GM18951 (cell line): ENCODE data around the gene NFATC4.

ENCODE experiments used
- POLR2A ChIP-seq: IDR thresholded peaks from 4 replicates; pipeline ENCODE4 v1.6.1; 2011; ENCODE audit warnings: mild to moderate bottlenecking; ENCODE audit not compliant: insufficient read length, insufficient read depth; ENCODE audit errors: extremely low read depth
- in situ Hi-C: fragments of 300-500 bp; cut with MboI; formaldehyde crosslinking; loops from one replicate; pipeline ENCODE4 v1.12.0; 2022; ENCODE audit warnings: low sequenced_read_pairs, mixed read lengths, inconsistent platforms; ENCODE audit not compliant: unreplicated experiment

Gene NFATC4

GRCh38 chr14:24389226-24389848 is 21.4 kb downstream of the NFATC4 start:
- in situ Hi-C loops = no loop called here
- TF ChIP-seq POLR2A = no peak

GRCh38 chr14:24390701-24391468 is 22.9 kb downstream of the NFATC4 start:
- TF ChIP-seq POLR2A = no peak
- in situ Hi-C loops = no loop called here

- in situ Hi-C loops = no loop called here
- TF ChIP-seq POLR2A = no peak
Measured at GRCh38 chr14:24392325-24393091, 24.5 kb downstream of the NFATC4 start.

GRCh38 chr14:24394275-24394674 is 26.3 kb downstream of the NFATC4 start:
- in situ Hi-C loops = no loop called here
- TF ChIP-seq POLR2A = no peak

GRCh38 chr14:24395609-24396582 is 27.9 kb downstream of the NFATC4 start:
- in situ Hi-C loops = no loop called here
- TF ChIP-seq POLR2A = no peak

GRCh38 chr14:24397639-24398292 is 29.8 kb downstream of the NFATC4 start:
- no peak for TF ChIP-seq POLR2A
- in situ Hi-C loops = no loop called here

- in situ Hi-C loops = no loop called here
- TF ChIP-seq POLR2A = no peak
Measured at GRCh38 chr14:24398293-24398652, 30.3 kb downstream of the NFATC4 start.

- no peak for TF ChIP-seq POLR2A
- in situ Hi-C loops = no loop called here
Measured at GRCh38 chr14:24398653-24399446, 30.9 kb downstream of the NFATC4 start, which contains the start of gene NYNRIN. TSS of gene NYNRIN (plus strand) at chr14:24399003. CDS start at chr14:24399247, 244 bp downstream.

GRCh38 chr14:24399447-24399822 is 31.5 kb downstream of the NFATC4 start:
- in situ Hi-C loops = no loop called here
- TF ChIP-seq POLR2A = no peak

- no peak for TF ChIP-seq POLR2A
- in situ Hi-C loops = no loop called here
Measured at GRCh38 chr14:24399999-24400718, 32.2 kb downstream of the NFATC4 start.
